MG63 (cell line): ENCODE results near the gene KCNC3. TPM values are rescaled to one million over a fixed set of nuclear protein-coding genes. Genes with fewer than 3 reads are reported as not detected.

ENCODE experiments used
- DNase-seq: peaks from one replicate; pipeline ENCODE4 v3.0.0-alpha.2; 2020
- H3K27me3 ChIP-seq: fragments of 250-450 bp; sonication (Bioruptor Pico); 2 replicates; pipeline ENCODE4 v1.5.1; 2020; ENCODE audit warnings: mild to moderate bottlenecking, moderate library complexity
- H3K36me3 ChIP-seq: fragments of 250-450 bp; sonication (Bioruptor Pico); 2 replicates; pipeline ENCODE4 v1.5.1; 2020; ENCODE audit warnings: mild to moderate bottlenecking, moderate library complexity
- H3K4me3 ChIP-seq: fragments of 250-450 bp; sonication (Bioruptor Pico); 2 replicates; pipeline ENCODE4 v1.5.1; 2020; ENCODE audit warnings: mild to moderate bottlenecking, moderate library complexity
- H3K9me3 ChIP-seq: fragments of 250-450 bp; sonication (Bioruptor Pico); 2 replicates; pipeline ENCODE4 v1.5.1; 2020; ENCODE audit warnings: mild to moderate bottlenecking, moderate library complexity
- total RNA-seq: library from RNA; depleted of rRNA; stranded (reverse); fragments of >200 nt; shearing (Covaris generic); gene quantifications from 2 replicates; pipeline ENCODE4 v1.2.3, GENCODE V29; 2014; ENCODE audit warnings: low replicate concordance; rRNA removed

KCNC3 gene
- total RNA-seq = not detected in 2 replicates

- peaks cover 51% of the 10 kb centered on the region for H3K27me3 ChIP-seq
- H3K9me3 ChIP-seq = peaks cover 2% of the 10 kb centered on the region; the same call in 1 of the 2 replicates
- H3K4me3 ChIP-seq = no peak within 1 kb of the TSS
Measured at GRCh38 chr19:50329146-50329925, at the start of gene KCNC3. KCNC3 (minus strand) TSS chr19:50329377; CDS start chr19:50329082, 295 bp downstream.

DNA sequence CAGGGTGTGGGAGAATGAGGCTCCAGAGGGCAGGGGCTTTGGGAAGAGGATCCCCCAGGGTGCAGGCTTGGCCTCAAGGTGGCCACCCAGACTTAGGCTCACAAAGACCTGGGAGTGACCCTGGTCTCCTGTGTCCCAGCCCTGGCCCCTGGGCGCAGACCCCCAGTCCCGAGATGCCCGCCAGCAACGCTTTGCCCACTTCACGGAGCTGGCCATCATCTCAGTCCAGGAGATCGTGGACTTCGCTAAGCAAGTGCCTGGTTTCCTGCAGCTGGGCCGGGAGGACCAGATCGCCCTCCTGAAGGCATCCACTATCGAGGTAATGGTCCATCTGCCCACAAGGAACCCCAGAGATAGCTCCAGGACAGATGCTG is 49.7 kb upstream of the KCNC3 start:
- DNase-seq = no peak
- peaks cover 55% of the 10 kb centered on the region for H3K36me3 ChIP-seq
- no peaks in the 10 kb centered on the region for H3K27me3 ChIP-seq
- H3K9me3 ChIP-seq = no peaks in the 10 kb centered on the region
- H3K4me3 ChIP-seq = no peak overlapping the region

More at GRCh38 chr19:50329146-50329925, at the start of gene KCNC3:
- H3K36me3 ChIP-seq = no peaks in the 10 kb centered on the region
- peak; percentile 90 for DNase-seq

DNA sequence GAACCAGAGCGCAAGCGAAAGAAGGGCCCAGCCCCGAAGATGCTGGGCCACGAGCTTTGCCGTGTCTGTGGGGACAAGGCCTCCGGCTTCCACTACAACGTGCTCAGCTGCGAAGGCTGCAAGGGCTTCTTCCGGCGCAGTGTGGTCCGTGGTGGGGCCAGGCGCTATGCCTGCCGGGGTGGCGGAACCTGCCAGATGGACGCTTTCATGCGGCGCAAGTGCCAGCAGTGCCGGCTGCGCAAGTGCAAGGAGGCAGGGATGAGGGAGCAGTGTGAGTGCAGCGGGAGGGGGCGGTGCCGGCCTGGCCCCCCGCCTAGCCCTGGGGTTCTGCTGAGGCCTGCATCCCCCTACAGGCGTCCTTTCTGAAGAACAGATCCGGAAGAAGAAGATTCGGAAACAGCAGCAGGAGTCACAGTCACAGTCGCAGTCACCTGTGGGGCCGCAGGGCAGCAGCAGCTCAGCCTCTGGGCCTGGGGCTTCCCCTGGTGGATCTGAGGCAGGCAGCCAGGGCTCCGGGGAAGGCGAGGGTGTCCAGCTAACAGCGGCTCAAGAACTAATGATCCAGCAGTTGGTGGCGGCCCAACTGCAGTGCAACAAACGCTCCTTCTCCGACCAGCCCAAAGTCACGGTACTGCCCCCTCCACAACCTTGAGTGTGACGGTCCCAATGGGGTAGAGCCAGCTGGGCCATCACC is 49.1 kb upstream of the KCNC3 start:
- Histone ChIP-seq H3K9me3 (no peaks in the 10 kb centered on the region), H3K4me3 (no peak overlapping the region), H3K36me3 (peaks cover 55% of the 10 kb centered on the region), H3K27me3 (no peaks in the 10 kb centered on the region)
- DNase-seq = no peak

DNA sequence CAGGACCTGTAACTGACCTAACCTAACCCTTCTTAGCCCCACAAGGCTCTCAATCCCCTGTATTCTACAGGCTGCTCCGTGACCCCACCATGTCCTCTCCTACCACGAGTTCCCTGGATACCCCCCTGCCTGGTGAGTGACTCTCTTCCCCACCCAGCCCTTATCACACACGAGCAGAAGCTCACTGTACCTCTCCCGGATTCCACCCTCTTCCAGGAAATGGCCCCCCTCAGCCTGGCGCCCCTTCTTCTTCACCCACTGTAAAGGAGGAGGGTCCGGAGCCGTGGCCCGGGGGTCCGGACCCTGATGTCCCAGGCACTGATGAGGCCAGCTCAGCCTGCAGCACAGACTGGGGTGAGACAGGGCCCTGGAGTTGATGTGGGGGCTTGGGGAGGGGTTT is 48.3 kb upstream of the KCNC3 start:
- Histone ChIP-seq H3K36me3 (peaks cover 54% of the 10 kb centered on the region), H3K9me3 (no peaks in the 10 kb centered on the region), H3K27me3 (no peaks in the 10 kb centered on the region), H3K4me3 (no peak overlapping the region; the same call in 1 of the 2 replicates)
- no peak for DNase-seq

- DNase-seq = no peak
- Histone ChIP-seq H3K27me3 (no peaks in the 10 kb centered on the region), H3K9me3 (no peaks in the 10 kb centered on the region), H3K4me3 (peak overlapping the region; percentile 12; the same call in 1 of the 2 replicates), H3K36me3 (peaks cover 50% of the 10 kb centered on the region)
Measured at GRCh38 chr19:50377051-50377461, 47.9 kb upstream of the KCNC3 start.

- Histone ChIP-seq H3K36me3 (peaks cover 45% of the 10 kb centered on the region), H3K27me3 (no peaks in the 10 kb centered on the region), H3K9me3 (no peaks in the 10 kb centered on the region), H3K4me3 (peak within 1 kb of the TSS; percentile 100)
- DNase-seq = peak; percentile 97
Measured at GRCh38 chr19:50376166-50377050, 47.2 kb upstream of the KCNC3 start, which contains the start of gene NR1H2. NR1H2 (plus strand) TSS chr19:50376457; CDS start chr19:50377606, 1,149 bp downstream.

GRCh38 chr19:50371914-50372475 is 42.8 kb upstream of the KCNC3 start:
- no peak overlapping the region for H3K4me3 ChIP-seq
- peaks cover 3% of the 10 kb centered on the region; the same call in 1 of the 2 replicates for H3K36me3 ChIP-seq
- H3K9me3 ChIP-seq = no peaks in the 10 kb centered on the region
- H3K27me3 ChIP-seq = no peaks in the 10 kb centered on the region; the same call in 1 of the 2 replicates
- no peak for DNase-seq

- Histone ChIP-seq H3K27me3 (peaks cover 3% of the 10 kb centered on the region), H3K9me3 (no peaks in the 10 kb centered on the region), H3K4me3 (peak overlapping the region; percentile 40), H3K36me3 (no peaks in the 10 kb centered on the region)
- peak; percentile 68 for DNase-seq
Measured at GRCh38 chr19:50368649-50369570, 39.7 kb upstream of the KCNC3 start.

GRCh38 chr19:50365434-50366306 is 36.5 kb upstream of the KCNC3 start, which contains the start of gene NAPSA:
NAPSA (minus strand) TSS chr19:50365639; CDS start chr19:50365621, 18 bp downstream.
- H3K9me3 ChIP-seq = no peaks in the 10 kb centered on the region
- H3K27me3 ChIP-seq = peaks cover 6% of the 10 kb centered on the region
- H3K4me3 ChIP-seq = no peak within 1 kb of the TSS
- no peaks in the 10 kb centered on the region for H3K36me3 ChIP-seq
- no peak for DNase-seq

GRCh38 chr19:50362656-50363424 is 33.7 kb upstream of the KCNC3 start:
- DNase-seq = no peak
- H3K36me3 ChIP-seq = no peaks in the 10 kb centered on the region
- peaks cover 6% of the 10 kb centered on the region for H3K27me3 ChIP-seq
- H3K4me3 ChIP-seq = no peak overlapping the region
- H3K9me3 ChIP-seq = no peaks in the 10 kb centered on the region

GRCh38 chr19:50362030-50362412 is 32.8 kb upstream of the KCNC3 start:
- no peak for DNase-seq
- Histone ChIP-seq H3K4me3 (no peak overlapping the region), H3K36me3 (no peaks in the 10 kb centered on the region), H3K9me3 (no peaks in the 10 kb centered on the region), H3K27me3 (peaks cover 6% of the 10 kb centered on the region)

GRCh38 chr19:50361290-50362029 is 32.3 kb upstream of the KCNC3 start:
- H3K9me3 ChIP-seq = no peaks in the 10 kb centered on the region
- DNase-seq = no peak
- H3K4me3 ChIP-seq = no peak overlapping the region
- no peaks in the 10 kb centered on the region for H3K36me3 ChIP-seq
- peaks cover 8% of the 10 kb centered on the region for H3K27me3 ChIP-seq

DNA sequence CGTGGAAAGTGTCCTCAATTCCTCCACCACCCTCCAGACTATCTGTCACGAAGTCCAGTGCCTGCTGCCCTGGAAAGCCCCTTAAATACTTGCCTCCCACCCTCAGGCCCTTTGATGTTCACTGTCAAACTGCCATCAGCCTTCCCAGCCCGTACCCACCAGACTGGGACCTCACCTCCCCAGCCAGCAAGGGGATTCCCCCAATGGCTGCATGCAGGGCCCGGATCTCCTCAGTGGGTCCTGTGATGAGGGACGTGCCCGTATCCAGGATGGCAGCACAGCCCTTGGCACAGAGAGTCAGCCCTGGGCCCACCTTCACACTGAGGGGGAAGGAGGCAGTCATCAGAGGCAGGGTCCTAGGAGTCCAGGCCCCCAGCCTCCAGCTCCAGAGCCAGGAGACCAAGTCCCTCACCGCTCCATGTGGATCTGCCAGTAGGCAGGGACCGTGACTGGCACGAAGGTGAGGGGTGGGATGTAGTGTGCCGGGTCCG is 30.2 kb upstream of the KCNC3 start:
- DNase-seq = no peak
- H3K27me3 ChIP-seq = peaks cover 5% of the 10 kb centered on the region

More for the DNA sequence above, 30.2 kb upstream of the KCNC3 start:
- Histone ChIP-seq H3K4me3 (no peak overlapping the region), H3K9me3 (no peaks in the 10 kb centered on the region), H3K36me3 (no peaks in the 10 kb centered on the region)
